GM18502 (cell line): ENCODE data around the gene CELSR3.

Experiments
- ATAC-seq: cut with Tn5 transposase; IDR thresholded peaks from one replicate; pipeline ENCODE4 v1.9.1; 2021; ENCODE audit warnings: mild to moderate bottlenecking; ENCODE audit not compliant: unreplicated experiment, poor library complexity

CELSR3 gene

DNA sequence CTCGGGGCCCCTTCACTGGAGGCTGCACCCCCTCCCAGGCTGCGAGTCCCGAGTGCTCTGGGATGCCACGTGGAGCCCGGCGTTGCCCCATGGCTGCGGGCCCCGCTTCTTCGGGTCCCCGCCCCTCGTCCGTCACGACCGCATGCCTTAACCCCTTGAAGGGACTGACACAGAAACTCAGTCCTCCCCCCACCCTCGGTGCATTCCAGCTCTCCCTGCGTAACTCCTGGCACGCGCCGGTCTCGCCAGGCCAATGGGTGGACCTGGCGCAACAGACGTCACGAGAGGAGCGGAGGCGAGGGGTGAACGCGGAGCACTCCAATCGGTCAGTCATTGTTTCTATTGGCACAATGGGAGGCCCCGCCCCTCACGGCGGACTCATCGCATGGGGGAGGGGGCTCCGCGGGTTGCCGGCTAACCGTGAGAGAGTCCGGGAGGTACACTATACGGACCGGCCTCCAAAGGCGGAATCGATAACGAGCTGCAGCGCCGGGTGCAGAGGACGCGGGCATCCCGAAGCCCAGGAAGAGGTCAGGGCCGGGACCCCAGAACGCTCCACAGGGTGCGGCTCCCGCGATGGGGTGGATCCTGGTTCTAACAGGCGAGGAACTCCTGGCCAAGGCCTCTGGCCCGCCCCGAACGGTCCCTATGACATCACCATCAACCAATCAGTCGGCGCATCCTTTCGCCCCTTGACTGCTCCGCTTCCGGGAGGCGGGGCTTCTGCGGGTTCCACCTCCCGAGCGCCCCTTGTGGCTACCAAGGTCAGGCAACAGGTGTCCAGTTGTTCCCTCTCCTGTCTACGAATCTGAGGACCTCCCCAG lies 1.0 kb upstream of the CELSR3 start:
- peak; percentile 87 for ATAC-seq

DNA sequence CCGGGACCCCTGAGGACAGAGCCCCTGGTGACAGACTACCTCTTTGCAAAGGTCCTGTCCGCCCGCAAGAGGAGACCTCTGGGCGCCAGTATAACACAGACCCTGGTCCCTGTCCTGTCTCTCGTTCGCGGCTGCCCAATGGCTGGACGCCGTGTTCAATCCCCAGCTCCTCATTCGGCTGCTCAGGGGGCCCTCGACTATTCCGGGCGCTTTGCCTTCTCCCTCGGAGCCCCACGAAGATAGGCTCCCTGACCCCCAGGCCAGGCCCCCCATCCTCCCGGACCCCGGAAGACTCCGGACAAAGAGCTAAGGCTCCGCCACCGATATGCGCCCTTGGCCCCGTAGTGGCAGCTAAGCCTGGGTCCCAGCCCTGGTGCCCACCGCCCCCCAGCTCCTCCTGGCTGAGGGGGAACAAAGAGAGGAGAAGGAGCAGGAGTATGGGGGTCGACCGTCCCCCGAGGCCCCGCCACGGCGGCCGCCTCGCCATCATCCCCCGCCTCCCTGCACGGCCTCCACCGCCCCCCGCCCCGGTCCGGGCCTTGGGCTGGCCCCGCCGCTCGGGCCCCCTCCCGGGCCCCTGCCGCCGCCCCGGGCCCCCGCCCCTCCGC lies 437 bp downstream of the CELSR3 start:
- ATAC-seq = no peak

DNA sequence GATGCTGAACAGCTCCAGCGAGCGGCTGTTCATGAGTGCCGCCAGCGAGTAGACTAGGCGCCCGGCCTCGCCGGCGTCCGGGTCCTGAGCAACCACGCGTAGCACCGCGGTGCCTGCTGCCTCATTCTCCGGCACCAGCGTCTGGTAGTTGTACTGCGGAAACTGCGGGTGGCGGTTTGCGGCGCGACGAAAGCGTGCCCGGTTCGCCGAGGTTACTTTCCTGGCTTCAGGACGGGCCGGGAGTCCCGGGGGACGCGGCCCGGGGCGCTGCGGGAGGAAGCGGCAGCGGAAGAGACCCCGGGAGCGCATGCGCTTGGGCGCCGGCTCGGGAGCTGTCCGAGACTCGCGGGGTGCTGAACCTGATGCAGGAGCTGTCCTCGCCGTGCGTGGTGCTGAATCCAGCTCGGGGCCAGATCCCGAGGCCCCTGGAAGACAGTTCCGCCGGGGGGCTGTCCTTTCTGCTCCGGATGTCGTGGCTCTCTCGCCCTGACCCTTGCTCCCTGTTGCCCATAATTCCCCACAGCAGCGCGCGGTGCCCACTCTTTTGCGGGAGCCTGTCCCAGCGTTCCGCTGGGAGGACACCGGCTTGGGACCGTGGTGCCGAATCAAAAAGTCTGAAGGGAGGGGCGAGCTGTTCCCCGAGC lies 1.1 kb downstream of the CELSR3 start:
- ATAC-seq = no peak

DNA sequence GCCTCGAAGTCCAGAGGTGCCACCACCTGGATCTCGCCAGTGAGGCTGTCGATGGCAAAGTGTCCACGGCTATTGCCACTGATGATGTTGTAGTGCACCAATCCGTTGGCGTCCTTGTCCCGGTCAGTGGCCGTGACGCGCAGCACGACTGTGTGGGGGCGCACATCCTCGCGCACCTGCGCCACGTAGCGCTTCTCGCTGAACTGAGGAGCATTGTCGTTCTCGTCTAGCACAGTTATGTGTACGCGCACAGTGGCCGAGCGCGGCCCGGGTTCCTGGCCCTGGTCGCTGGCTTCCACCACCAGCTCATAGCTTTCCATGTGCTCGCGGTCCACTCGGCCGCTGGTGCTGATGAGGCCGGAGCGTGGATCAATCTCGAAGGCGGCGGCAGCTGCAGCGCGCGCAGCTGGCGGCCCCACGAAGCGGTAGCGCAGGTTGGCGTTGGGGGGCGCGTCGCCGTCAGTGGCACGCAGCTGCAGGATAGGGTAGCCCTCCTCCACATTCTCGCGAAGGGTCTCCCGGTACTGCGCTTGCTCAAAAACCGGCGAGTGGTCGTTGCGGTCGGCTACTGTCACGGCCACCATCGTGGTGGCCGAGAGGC lies 1.8 kb downstream of the CELSR3 start:
- ATAC-seq = no peak

DNA sequence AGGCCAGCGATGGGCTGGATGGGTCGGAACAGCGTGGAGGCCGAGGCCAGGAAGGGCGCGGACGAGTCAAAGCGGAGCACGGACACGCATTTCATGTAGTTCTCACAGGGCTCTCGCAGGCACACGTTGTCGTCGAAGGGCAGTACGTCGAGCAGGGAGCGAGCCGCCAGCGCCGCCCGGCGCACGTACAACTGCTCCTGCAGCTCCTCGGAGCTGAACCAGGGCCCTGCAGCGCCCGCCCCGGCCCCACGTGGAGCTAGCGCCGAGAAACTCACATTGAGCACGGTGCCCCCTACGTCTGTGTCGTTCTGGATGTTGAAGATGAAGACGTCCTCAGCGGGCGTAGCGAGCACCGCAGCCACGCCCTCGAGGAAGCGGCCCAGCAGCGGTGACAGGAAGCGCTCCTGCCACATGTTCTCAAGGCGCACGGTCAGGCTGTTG lies 5.8 kb downstream of the CELSR3 start:
- no peak for ATAC-seq

DNA sequence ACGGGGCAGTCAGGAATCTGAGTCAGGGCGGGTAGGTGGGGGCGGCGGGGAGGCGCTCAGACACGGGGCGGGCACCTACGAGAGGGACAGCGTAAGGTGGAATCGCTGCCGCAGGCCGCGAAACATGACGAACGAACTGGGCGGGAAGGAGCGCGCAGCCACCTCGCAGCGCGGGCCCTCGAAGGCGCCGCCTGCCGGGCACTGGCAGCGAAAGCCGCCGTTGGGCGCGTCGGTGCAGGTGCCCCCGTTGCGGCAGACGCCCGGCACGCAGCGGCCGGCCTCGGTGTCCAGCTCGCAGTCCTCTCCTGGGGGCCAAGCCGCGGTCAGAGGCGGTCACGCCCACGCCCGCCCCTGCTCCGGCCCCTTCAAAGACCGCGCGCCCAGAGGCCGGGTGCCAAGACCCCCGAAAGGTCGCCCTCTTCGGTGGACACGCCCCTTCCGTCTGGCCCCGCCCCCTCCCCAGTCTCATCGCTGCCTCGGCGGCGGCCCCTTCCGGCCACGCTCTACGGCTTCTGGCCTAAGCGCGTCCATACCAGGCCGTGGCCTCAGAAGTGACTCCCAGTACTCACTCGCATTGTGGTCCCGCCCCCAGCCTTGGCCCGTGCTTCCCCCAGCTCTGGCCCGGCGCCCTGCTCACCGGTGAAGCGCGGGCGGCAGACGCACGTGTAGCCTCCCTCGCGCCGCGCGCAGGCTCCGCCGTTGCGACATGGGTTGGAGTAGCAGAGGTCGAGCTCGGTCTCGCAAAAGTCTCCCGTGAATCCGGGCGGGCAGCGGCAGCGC lies 6.4 kb downstream of the CELSR3 start:
- peak; percentile 65 for ATAC-seq

DNA sequence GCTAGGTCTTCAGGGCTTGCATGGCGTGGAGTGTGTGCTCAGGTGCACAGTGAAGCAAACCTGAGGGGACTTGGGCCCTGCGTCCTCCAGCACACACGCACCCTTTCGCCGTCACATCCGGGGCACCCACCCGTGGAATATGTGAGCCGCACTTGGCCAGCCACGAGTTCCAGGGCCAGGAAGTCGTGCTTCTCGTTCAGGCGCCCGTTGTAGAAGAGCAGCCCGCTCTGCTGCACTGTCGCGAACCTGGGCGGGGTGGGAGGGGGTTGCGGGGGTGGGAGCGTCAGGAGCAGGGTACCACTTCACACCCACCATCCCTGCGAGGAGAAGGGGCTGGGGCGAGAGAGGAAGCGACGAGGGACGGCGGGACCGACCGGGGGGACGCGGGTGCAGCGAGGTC lies 7.1 kb downstream of the CELSR3 start:
- no peak for ATAC-seq

DNA sequence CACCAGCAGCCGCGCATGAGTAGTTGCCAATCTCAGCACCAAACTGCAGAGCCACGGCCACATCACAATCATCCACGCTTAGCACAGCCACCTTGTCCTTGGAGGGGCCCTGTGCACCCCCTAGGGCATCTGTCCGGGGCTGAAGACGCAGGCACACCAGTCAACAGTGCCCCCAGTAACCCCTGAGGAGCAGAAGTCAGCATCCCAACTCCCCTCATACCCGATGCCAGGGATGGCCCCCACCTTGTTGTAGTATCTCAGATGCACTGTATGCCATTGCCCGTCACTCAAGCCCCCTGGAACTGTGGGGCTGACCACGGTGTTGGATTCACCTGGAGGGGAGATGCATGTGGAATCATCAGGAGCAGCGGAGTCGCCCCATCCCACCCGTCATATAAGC lies 7.6 kb downstream of the CELSR3 start:
- ATAC-seq = no peak

DNA sequence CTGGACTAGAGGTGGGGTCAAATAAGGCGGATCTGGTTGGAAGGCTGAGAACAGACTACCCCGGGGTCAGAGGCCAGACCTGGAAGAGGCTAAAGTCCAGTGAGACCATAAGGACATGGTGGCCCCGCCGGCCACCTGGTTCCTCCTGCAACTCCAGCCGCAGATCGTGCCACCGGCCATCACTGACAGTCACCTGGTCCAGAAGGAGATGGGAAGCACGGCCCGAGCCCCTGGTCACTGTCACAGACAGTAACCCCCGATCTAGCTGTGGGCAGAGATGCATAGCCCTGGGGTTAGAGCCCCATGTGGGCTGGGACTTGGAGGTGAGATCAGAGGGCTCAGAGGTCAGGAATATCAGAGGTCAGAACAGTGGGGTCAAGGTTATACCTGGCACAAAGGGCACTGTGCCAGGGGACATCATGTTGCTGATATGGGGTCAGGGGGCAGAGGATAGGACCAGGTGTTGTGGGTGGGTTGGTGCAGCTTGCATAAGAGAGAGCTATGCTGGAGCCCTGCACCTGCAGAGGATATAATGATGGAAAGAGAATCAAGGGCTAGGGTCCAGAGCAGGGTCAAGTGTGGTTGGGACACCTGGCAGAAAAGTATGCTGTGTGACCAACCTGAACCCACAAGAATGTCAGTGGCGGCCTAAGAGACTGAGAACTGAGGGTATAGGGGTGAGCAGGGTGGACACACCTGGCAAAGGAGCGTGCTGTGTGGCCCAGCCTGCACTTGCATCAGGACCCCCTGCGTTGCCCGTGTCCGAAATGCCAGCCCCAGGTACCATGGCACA lies 9.6 kb downstream of the CELSR3 start:
- no peak for ATAC-seq

DNA sequence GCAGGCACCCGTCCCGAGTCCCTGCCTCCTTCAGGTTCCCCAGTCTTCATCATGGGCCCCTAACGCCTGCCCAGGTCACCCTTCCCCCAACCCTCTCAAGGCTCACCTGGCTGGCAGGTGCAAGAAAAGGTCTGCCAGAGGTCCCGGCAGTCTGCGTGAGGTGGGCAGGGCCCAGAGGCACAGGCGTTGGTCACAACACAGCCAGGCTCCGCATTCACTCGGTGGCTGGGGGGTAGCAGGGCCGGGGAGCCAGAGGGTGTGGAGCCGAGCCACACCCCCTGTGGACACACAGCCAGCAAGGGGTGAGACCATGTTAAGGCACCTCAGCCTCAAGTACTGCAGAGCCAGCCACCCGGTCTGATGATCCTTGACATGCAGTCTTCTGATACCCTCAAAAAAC lies 10.9 kb downstream of the CELSR3 start:
- ATAC-seq = no peak

DNA sequence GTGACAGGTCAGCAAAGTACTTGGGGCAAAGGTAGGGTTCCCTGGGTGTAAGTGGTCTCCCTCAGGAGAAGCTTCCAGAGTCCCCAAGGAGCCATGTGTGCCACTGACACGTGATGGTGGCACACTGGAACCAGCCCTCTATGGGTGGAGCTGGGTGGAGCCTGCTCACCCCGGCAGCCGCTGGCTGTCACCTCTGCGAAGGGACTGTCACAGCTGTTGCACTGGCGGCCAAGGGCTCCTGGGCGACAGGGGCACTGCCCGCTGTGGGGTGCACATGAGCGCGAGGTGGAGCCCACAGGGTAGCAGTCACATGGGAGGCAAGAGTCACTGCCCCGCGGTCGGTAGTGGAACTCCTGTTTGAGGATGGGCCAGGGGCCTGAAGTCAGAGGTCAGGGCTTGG lies 12.0 kb downstream of the CELSR3 start:
- ATAC-seq = no peak

DNA sequence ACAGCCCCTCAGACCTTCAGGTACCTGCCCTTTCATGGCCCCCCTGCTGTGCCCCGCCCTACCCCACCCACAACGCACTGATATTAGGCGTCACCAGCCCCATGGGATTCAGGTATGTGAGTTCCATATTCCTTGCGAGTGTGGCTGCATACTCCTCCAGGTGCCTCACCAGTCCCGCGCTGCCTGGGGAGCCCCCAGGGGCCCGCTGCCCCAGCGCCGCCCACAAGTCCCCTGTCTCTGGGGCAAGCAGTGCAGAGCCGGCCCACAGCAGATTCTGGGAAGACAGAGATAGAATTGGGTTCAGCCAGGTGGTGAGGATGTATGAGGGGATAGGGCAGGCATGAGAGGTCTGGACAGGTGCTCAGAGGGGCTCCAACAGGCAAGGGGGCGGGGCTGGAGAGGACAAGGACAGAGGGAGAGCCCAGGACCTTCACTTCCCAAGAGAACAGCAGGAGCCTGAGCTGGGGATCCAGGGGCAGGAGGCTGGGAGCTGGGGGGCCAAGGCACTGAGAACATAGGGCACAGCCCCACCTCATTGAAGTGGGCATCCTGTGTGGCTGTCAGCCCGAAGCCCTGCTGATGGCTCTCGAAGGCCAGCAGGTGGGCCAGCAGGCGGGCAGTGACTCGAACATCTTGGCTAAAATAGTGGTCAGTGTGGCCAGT lies 14.4 kb downstream of the CELSR3 start:
- no peak for ATAC-seq

DNA sequence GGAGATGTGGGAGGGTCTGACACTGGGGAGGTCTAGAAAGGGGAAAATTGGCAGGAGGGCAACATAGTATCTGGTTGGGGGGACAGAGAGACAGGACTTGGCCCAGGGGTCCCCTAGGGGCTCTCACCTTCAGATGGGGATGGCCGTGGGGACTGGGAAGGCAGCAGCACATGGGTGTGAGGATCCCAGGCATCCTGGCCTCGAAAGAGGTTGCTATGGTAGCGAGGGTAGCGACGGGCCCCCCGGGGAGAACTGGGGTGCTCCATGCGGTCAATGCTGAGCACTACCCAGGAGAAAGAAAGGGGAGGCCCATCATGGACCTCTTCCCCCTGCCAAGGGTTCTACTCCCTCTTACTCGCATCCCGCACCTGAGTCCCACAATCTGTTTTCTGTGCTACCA lies 15.0 kb downstream of the CELSR3 start:
- no peak for ATAC-seq

DNA sequence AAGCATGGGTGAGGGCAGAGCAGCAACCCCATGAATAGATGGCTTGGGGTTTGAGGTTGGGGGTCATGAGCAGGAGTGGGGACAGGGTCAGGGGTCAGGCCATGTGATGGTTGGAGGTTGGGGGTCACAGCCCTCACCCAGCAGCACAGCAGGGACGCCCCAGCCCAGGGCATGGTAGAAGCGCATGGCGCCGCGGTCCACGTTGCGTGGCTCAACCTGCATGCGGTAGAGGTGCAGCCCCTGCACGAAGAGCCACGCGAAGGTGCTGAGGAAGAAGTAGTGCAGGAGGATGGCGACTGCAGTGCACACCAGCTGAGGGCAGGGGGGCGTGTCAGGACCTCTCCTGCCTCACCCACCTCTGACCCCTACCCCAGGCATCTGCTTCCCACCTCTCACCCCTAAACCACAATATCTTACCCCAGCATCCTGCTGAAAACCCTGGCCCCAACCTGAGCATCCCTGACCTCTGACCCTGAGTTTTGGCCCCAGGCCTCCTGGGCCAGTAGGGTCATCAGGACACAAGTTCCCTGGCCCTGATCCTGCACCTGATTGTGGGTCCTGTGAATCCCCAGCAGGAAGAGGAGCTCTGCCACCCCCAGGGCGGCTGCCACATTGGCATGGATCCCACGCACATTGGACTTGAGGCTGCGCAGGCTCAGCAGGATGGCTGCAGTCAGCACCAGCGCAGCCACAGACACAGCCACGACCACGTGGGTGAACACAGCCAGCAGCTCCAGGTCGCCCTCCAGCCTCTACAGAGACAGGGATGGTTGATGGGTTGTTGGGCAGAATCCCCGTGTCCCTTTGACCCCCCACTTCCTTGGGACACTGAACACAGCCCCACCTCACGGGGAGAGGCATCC lies 17.6 kb downstream of the CELSR3 start:
- ATAC-seq = no peak

DNA sequence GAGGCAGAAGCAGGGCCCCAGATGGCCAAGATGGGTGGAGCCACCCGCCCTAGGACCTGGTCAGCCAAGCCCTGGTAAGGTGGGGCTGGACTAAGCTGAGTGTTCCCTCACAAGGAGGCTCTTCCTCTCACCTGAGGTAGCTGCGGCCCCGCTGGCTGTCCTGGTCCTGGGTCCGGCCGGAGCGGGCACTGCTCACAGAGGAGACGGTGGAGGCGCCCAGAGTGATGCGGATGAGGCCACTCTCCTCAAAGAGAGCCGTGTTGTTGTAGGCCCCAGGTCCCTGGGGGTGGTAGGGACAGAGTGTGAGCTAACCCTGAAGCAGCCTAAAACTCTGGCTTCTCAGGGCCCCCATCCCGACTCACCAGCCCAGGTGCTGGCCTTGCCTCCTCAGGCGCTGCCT lies 20.1 kb downstream of the CELSR3 start:
- no peak for ATAC-seq

DNA sequence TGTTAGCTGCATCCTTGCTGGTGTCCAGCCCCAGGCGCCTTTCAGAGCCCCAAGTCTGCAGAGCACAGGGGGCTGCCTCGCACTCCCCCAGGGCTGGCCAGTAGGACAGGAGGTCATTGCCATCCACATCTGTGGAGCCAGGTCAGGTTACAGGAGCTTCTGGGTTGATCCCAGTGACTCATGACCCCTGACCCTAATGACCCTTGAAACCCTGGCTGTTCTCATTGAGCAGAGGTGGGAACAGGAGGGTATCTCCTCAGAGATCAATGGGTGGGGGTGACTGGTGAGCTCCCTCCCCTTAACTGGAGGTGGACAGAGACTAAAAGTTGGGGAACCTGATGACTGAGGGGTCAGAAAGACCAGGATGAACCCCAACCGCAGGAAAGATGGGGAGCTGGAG lies 21.3 kb downstream of the CELSR3 start:
- ATAC-seq = no peak

DNA sequence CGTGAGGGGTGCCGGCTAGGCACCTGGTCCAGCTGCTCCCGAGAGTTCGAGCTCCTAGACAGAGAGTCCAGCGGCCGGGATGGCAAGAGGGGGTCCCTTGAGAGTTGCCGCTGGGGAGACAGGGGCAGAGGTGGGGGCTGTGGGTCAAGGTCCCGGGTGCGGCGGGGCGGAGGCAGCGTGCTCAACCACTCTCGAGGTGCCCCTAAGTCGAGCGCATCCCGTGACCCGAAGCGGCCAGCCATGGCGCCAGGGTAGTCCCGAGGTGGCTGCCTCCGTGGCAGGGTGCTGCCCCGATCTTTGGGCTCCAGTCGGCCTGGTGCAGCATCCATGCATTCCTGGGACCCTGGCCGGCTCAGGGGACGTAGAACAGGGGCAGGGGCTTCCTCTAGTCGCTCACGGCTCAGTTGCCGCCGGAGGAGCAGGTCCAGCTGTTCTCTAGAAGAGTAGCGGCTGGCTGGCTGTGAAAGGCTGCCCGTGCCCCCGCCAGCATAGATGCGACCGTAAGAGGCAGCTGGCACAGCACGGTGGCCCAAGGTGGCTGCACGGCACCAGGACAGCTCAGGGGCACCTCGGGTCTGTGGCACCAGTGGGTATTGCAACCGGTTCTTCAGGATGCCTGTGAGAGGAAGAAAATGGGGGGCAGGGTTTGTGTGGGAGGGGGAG lies 22.6 kb downstream of the CELSR3 start:
- ATAC-seq = no peak

DNA sequence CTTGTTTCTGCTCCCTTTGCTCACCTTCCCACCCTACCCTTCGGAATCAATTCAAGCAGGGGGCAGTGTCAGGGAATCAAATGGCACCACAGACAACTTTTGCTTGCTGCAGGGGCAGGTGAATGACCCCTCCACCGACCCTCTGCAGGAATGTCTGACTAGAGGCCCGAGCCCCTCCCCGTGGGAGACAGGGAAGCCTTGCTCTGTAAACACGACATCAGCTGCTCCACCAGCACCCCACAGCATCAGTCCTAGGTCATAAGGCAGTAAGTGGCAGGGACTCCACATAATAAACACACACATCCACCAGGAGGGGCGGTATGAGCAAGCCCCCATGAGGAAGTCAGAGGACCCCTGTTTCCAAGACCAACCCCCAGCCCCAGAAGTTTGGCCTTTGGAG lies 25.4 kb downstream of the CELSR3 start:
- no peak for ATAC-seq
